ENCODE data around the gene MILR1.

Gene MILR1

GRCh38 chr17:64402469-64402868 is 46.4 kb upstream of the MILR1 start:
- no peak for DNase-seq (ENCODE audit: low read depth)
- TF ChIP-seq MYC (IDR thresholded peaks at IDR 0.05; ENCODE audit: low read depth, low read length) (no peak), CTCF (IDR thresholded peaks at IDR 0.05; ENCODE audit: low read depth, low read length) (no peak), MAX (IDR thresholded peaks at IDR 0.05; ENCODE audit: low read depth, low read length) (no peak), POLR2A (IDR thresholded peaks at IDR 0.05; ENCODE audit: extremely low read depth, insufficient read length) (no peak)
- no peak overlapping the region for H3K4me3 ChIP-seq (ENCODE audit: low read depth, low read length)

- H3K4me3 ChIP-seq (ENCODE audit: low read depth, low read length): no peak overlapping the region
- TF ChIP-seq CTCF (IDR thresholded peaks at IDR 0.05; ENCODE audit: low read depth, low read length) (no peak), MYC (IDR thresholded peaks at IDR 0.05; ENCODE audit: low read depth, low read length) (no peak), MAX (IDR thresholded peaks at IDR 0.05; ENCODE audit: low read depth, low read length) (no peak), POLR2A (IDR thresholded peaks at IDR 0.05; ENCODE audit: extremely low read depth, insufficient read length) (no peak)
- DNase-seq (ENCODE audit: low read depth): no peak
Observed at GRCh38 chr17:64403881-64404460, 44.9 kb upstream of the MILR1 start.

- no peak for TF ChIP-seq MYC (IDR thresholded peaks at IDR 0.05; ENCODE audit: low read depth, low read length)
- TF ChIP-seq POLR2A (IDR thresholded peaks at IDR 0.05; ENCODE audit: extremely low read depth, insufficient read length): no peak
- no peak for TF ChIP-seq MAX (IDR thresholded peaks at IDR 0.05; ENCODE audit: low read depth, low read length)
- no peak for TF ChIP-seq CTCF (IDR thresholded peaks at IDR 0.05; ENCODE audit: low read depth, low read length)
- DNase-seq (ENCODE audit: low read depth): no peak
- no peak overlapping the region for H3K4me3 ChIP-seq (ENCODE audit: low read depth, low read length)
Observed at GRCh38 chr17:64406321-64407200, 42.4 kb upstream of the MILR1 start.

GRCh38 chr17:64410750-64411490 is 38.0 kb upstream of the MILR1 start:
- no peak for TF ChIP-seq CTCF (IDR thresholded peaks at IDR 0.05; ENCODE audit: low read depth, low read length)
- no peak for TF ChIP-seq MYC (IDR thresholded peaks at IDR 0.05; ENCODE audit: low read depth, low read length)
- TF ChIP-seq MAX (IDR thresholded peaks at IDR 0.05; ENCODE audit: low read depth, low read length): no peak
- no peak for TF ChIP-seq POLR2A (IDR thresholded peaks at IDR 0.05; ENCODE audit: extremely low read depth, insufficient read length)
- no peak for DNase-seq (ENCODE audit: low read depth)
- H3K4me3 ChIP-seq (ENCODE audit: low read depth, low read length): no peak overlapping the region

GRCh38 chr17:64411999-64412771 is 36.7 kb upstream of the MILR1 start:
- TF ChIP-seq POLR2A (IDR thresholded peaks at IDR 0.05; ENCODE audit: extremely low read depth, insufficient read length) (no peak), CTCF (IDR thresholded peaks at IDR 0.05; ENCODE audit: low read depth, low read length) (no peak), MAX (IDR thresholded peaks at IDR 0.05; ENCODE audit: low read depth, low read length) (peak; percentile 61), MYC (IDR thresholded peaks at IDR 0.05; ENCODE audit: low read depth, low read length) (peak; percentile 67)
- H3K4me3 ChIP-seq (ENCODE audit: low read depth, low read length): no peak overlapping the region
- DNase-seq (ENCODE audit: low read depth): peak; percentile 80
